GM18511 (cell line): ENCODE data around the gene MED26.

Experiments
- ATAC-seq: cut with Tn5 transposase; IDR thresholded peaks from one replicate; pipeline ENCODE4 v1.9.1; 2021; ENCODE audit warnings: mild to moderate bottlenecking, moderate library complexity; ENCODE audit not compliant: unreplicated experiment

Gene MED26

DNA sequence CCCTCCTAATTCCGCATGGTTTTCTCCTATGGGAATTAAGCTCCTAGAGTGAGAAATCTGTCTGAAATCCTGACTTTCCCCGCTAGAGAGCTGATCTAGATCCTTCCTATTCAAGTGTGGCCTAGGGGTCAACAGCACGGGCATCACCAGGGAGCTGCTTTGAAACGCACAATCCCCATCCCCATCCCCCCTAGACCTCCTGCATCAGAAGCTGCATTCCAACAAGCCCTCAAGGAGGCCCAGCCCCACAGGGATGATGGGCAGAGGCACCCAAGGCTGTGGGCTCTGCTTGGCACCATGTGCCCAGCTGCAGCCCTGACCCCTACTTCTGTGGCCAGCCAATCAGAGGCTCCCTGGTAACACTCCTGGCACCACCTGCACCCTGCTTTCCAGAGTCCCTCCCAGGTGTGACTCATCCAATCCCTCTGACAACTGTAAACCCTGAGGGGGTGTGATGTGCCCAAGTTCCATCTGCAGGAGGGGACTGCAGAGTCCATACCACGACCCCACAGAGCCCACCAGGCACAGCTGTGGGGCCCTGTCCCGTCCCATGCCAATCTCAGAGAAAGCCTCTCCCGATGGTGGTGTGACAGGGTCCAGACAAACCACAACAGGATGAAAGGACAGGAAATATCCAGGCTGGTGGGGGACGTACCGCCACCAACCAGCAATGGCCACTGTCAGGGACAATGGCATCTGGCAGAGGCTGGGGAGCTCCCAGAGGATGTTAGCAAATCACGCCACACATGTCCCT is 36.0 kb downstream of the MED26 start:
- no peak for ATAC-seq

GRCh38 chr19:16590876-16591802 is 36.9 kb downstream of the MED26 start:
- no peak for ATAC-seq

DNA sequence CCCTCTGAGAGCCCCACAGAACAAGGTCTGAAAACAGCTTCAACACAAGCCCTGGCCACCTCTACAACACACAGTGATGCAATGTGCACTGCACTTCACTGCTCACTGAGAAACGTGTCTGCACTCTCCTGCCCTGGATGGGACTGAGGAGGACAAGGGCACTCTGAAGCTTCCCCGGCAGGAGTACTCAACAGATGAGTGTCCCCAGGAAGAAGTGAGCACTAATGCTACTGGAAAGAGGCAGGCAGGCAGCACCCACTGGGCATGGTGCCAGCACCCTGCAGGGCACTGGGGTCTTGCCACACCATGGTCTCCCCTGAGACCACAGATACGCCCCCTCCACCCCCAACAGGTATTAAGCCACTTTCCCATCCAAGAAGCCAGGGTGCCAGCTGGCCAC is 38.1 kb downstream of the MED26 start:
- ATAC-seq: no peak

GRCh38 chr19:16588824-16589577 is 39.0 kb downstream of the MED26 start:
- no peak for ATAC-seq

DNA sequence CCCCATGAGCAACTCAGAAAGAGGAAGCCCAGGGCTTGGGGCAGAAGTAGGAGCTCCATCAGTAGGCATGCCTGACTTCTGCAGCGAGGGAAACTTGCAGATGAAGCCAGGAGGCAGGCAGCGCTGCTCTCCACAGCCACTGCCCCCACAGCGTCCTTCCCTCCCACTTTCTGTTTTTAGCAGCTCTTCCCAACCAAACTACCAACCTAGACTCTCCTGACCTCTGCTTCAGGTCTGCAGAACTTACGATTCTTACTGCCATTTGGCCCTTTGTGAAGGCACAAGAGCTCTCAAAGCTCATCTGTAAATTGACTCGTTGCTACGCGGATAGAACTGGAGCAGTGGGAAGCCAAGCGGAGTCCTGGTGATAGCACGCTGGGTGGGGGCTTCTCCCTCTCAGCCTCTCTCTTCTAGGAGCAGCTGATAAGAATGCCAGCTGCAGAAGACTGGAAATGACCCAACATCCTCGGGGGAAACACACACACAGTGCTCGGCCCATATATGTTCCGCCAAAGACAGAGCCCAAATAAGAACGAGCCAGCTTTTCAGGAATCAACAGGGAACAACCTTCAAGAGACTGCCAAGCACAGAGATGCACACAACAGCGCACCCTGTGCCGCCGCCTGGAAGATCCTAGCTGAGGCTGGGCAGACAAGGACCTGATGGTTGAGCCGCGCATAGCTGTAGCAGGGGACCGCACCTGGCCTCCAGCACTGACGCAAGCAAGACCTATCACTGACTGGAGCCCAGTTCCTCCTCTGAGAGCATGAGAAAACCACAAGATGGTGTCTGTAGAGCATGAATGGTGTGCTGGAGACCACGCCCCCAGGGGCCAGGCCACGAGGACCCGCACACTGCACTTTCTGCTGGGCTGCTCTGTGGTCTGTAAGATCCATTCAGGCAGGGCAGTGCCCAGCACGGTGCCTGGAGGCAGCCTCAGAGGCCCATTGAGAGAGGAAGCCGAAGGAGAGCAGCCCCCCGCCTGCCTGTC is 39.9 kb downstream of the MED26 start:
- ATAC-seq: peak; percentile 39

GRCh38 chr19:16586991-16587832 is 40.8 kb downstream of the MED26 start:
- no peak for ATAC-seq

DNA sequence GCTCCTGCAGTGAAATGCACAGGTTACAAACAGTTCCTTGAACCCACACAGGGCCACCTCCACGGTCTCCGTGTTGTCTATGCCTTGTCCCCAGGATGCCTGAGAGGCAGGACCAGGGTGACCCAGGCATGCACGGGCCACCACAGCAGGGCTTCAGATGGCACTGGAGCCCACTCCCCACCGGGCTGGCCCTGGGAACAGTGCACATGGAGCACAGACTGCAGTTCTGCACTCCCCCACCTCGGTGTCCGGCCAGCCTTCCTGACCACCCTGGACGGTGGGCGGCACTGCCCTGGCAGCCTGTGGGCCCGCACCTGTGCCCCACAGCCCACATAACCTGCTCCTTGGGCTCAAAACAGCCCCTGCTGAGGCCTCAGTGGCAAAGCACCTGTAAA is 41.5 kb downstream of the MED26 start:
- no peak for ATAC-seq

GRCh38 chr19:16585808-16586476 is 42.1 kb downstream of the MED26 start:
- no peak for ATAC-seq

DNA sequence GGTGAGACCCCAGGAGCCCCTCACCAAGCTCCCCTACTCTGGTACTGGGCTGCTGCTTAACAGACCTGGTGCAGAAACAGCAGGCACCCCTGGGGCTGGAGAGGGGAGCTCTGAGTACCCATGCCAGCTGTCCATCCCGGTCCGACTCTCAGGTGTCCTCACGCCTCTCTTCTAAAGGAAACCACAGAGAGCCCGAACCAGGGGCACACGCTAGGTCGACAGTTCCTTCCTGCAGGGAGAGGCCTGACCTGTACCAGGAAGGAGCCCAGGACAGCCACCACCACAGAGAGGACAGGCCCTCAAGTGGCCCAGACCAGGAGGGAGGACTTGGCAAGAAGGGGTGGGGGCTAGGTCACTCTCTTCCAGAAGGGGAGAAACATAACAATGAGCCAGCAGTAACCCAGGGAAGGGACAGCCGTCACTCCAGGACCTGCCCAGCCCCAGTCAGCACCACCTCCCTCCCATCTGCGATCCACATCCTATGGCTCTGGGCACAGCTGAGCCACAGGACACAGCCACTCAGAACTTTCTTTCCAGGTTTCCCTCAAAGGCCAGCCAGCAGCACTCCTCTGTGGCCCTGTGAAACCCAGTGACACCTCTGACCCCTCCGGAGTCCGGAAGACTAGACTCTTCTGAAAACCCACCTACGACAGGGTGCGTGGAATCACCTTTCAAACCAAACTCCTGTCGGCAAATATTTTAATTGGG is 42.8 kb downstream of the MED26 start:
- no peak for ATAC-seq

- ATAC-seq: peak; percentile 59
Observed at GRCh38 chr19:16584248-16585093, 43.5 kb downstream of the MED26 start.

DNA sequence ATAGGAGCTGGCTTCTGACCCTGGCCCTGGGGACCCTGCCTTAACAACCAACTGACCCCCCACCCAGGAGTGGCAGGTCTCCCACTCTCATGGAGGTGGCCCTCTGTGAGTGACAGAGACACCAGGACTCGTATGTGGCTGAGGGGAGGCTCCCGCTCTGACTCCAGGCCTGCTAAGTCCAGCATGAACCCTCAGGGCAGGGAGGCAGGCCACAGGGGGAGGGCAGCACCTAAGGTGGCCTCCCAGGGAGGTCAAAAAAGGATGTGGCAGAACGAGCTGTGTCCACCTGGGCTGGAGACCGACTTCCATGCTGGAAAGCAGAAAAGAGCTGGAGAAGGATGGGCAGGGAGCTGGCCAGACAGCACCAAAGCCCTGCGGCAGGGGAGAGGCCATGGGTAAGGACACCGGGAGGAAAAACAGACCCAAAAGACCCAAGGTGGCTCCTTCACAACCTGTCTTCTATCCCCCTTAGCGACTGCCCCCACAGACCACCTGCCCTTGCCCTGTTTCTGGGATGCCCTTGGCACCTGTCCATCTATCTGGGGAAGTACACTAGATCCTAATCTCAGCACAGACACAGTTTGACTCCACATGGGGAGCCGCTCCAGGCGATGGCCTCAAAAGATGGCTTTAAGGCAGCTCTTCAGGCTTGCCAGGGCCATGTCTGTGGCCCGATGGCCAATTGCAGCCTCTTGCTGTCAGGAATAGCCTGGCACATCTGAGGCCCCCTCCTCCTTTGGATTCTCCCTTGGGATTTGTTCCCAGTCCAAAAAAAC is 45.3 kb downstream of the MED26 start:
- no peak for ATAC-seq

GRCh38 chr19:16581971-16582343 is 46.0 kb downstream of the MED26 start:
- ATAC-seq: no peak

DNA sequence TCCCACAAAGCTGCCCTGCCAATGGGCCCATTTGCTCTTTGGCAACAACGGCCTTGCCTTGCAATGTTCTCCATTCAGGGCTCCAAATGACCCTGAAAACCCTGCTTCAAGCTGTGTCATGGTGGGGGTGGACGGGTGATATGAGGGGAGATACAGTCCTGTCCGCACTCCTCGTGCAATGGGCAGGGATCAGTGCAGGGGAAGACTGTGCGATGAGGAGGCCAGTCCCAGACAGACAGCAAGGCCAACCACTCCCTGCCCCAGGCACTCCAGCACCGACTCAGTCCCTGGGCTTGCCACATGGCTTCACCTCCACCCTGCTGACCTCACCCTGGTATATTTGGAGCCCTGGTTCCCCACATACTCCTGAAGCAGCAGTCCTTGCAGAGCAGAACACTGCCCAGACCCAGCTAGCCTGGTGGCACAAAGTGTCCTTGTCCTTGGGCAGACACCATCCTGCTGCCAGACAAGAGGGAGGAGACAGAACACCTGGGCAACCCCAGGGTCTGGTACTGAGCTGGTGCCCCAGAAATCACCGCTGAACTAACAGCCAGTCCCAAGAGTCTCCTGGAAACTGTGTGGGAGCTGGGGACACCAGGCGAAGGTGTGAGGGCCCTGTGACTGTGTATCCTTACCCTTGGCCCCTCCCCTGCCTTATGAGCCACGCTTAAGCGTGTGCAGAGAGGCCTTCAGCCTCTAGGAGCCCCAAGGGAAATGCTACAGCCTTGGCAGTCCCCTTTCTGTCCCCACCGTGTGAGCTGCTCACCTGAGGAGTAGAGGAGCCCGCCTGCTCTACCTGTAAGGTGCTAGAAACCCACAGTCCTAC is 46.6 kb downstream of the MED26 start:
- no peak for ATAC-seq

- ATAC-seq: no peak
Observed at GRCh38 chr19:16579381-16579780, 48.6 kb downstream of the MED26 start.

DNA sequence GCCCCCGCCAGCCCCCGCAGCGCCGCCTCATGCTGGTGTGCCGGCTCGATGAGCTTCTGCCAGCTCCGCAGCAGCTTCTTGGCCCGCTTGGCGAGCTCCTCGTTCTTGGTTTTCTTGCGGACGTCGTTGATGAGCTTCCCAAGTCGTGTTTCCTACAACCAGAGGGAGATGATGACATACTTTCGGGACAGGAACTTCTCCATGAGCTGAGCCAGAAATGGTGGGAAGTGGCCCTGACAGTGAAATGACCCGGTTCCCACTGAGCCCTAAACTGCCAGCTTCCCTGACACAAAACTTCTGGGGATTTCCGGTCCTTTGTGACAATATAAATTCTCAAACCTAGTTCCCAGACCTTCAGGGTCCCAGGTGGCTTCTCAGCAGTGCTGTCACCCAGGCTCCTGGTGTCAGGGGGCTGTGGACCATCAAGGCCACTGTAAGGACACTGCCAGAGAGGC is 50.4 kb downstream of the MED26 start:
- no peak for ATAC-seq
